Ramos (cell line): ENCODE results near the gene IFNAR2.
"Not testable (repeated sequence)": the region's sequence is repeated elsewhere in the genome, so short reads cannot be mapped to it uniquely, and the experiment has no call there.

Experiments used
- in situ Hi-C: fragments of 300-500 bp; cut with MboI; formaldehyde crosslinking; loops from one replicate; pipeline ENCODE4 v1.14.3; 2022; ENCODE audit warnings: low sequenced_read_pairs; ENCODE audit not compliant: unreplicated experiment

IFNAR2 gene

DNA sequence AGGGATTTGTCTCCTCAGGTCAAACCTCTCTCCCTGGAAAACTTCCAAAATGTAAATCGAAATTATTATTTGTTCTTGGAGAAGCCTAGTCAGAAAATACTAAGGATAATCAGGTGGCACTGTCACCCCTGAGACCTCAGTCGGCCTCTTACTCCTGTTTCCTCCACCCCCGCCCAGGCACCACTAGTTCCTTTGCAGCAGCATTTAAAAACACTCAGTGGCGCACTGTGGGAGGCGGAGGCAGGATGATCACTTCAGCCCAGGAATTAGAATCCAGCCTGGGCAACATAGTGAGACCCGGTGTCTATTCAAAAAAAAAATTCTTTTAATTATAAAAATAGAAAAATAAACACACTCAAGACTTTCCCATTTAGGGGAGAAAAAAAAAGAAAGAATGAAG lies 18.0 kb upstream of the IFNAR2 start:
- in situ Hi-C loops = no loop called here

DNA sequence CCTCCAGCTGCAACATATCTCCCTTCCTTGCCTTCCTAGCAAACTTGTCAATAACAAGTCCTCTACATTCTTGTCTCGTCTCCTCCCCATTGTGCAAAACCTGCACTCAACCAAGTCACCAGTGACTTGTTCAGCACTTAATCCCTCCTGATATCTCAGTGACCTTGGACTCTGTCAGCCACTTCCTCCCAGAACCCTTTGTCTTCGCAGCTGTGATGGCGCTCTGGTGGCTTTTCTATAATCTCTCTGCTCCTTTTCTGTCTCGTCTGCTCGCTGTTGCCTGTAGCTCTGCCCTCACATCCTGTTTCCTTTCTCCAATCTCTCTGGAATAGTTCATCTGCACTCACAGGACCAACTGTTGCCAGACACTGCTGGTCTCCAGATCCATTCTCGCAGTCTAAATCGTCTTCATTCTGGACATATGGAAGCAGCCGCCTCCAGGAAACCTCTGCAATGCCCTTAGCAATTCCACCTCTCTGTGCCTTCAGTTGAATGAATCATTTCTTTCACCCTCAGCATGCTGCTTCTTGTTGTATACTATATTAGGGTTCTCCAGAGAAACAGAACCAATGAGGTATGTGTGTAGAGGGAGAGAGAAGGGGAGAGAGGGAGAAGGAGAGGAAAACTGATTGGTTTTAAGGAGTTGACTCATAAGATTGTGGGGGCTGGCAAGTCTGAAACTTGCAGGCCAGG lies 17.4 kb upstream of the IFNAR2 start:
- in situ Hi-C loops = no loop called here

DNA sequence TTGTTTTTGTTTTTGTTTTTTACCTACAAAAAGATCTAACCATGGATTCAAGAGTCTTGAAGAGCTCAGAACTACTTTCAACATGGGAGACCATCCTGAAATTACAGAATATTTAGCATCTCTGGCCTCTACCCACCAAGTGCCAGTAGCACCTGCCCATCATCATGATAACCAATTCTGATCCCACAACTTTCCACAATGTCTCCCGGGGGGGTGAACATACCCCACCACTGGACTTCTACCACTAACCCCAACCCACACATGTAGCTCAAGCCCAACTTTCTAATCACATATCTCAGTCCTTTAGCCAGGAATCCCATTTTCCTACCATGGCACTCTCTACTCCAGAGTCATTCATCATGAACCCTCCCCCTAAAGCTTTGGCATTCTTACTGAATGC lies 15.7 kb upstream of the IFNAR2 start:
- in situ Hi-C loops = no loop called here

DNA sequence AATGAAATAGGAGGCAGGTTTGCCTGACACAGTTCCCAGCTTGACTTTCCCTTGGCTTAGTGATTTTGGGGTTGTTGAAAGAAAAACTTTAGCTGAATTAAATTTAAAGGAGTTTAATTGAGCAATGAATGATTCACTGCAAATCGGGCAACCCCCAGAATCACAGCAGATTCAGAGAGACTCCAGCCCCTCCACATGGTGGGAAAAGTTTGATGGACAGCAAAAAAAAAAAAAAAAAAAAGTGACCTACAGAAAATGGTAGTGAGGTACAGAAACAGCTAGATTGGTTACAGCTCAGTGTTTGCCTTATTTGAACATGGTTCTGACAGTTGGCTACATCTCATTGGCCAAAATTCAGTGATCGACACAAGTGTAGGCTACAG lies 12.6 kb upstream of the IFNAR2 start:
- in situ Hi-C loops = no loop called here

DNA sequence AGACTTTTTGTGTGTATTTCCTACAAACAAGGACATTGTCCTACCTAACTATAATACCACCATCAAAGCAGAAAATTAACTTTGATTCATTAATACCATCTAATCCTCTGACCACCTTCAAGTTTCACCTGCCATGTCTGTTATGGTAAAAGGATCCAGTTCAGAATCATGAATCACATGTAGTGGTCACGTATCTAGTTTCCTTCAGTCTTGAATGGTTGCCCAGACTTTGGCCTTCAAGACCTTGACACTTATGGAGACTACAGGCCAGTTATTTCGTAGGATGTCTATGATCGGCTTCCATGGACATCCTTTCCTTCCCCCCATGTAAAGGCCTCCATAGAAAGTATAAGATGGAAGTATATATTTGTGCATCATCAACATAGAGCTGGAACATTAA lies 10.4 kb upstream of the IFNAR2 start:
- in situ Hi-C loops = no loop called here

DNA sequence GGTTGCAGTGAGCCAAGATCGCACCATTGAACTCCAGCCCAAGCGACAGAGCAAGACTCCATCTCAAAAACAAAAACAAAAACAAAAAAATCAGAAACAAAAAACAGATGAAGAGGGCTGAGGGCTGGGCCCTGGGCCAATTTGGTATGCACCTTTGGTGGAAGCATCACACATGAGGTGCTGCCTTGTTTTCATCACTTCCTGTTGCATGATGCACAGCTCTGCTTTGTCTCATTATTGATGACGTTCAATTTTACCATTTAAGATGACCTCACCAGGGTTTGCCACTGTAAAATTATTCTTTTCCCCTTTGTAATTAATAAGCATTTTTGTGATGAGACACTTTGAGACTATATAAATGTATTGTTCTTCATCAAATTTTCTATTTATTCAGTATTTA lies 9.8 kb upstream of the IFNAR2 start:
- in situ Hi-C loops = no loop called here

DNA sequence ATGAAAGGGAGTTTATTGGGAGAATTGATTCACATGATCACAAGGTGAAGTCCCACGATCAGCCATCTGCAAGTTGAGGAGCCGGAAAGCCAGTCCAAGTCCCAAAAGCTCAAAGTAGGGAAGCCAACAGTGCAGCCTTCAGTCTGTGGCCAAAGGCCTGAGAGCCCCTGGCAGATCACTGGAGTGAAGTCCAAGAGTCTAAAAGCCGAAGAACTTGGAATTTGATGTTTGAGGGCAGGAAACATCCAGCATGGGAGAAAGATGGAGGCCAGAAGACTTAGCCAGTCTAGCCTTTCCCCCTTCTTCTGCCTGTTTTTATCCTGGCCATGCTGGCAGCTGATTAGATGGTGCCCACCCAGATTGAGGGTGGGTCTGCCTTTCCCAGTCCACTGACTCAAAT lies 4.4 kb upstream of the IFNAR2 start:
- in situ Hi-C loops = not testable (repeated sequence)

DNA sequence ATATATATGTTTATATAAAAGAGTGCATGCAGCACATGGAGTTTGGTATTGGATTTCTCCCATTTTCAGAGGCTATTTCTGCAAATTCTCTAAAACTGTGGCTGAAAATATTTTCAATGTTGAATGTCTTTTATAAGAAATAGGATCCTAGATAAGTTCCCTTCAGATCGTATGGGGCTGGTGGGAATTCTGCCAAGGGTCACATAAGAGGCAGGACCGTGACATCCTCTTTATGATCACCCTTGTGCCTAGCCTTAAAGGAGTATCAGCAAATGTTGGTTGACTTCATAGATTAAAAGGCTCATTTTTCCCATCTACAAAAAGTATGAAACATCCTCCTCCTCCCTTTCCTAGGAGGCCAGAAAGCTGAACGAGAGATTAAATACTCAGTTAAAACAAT lies 1.3 kb upstream of the IFNAR2 start:
- in situ Hi-C loops = no loop called here

DNA sequence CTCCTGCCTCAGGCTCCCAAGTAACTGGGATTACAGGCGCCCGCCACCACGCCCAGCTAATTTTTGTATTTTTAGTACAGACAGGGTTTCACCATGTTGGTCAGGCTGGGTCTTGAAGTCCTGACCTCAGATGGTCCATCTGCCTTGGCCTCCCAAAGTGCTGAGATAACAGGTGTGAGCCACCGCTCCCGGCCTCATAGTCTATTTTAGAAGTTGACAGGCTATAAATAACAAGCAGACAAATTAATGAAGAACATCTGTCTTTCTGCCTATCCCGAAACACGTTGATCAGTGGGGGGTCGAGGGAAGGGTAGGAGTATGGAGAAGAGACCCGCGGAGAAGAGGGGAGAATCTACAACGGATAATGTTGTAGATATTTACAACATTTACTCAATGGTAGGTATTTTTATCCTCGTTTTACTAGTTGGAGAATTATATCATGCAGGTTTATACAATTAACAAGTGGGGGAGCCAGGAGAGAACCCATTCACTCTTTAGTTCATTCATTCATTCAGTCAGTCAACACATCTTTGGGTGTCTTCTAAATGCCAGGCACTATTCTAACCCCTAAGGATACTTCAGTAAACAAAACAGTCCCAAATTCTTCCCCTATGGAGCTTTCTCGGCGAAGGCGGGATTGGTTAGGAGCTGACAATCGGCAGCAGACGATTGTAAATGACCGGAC lies 497 bp upstream of the IFNAR2 start:
- in situ Hi-C loops = no loop called here

DNA sequence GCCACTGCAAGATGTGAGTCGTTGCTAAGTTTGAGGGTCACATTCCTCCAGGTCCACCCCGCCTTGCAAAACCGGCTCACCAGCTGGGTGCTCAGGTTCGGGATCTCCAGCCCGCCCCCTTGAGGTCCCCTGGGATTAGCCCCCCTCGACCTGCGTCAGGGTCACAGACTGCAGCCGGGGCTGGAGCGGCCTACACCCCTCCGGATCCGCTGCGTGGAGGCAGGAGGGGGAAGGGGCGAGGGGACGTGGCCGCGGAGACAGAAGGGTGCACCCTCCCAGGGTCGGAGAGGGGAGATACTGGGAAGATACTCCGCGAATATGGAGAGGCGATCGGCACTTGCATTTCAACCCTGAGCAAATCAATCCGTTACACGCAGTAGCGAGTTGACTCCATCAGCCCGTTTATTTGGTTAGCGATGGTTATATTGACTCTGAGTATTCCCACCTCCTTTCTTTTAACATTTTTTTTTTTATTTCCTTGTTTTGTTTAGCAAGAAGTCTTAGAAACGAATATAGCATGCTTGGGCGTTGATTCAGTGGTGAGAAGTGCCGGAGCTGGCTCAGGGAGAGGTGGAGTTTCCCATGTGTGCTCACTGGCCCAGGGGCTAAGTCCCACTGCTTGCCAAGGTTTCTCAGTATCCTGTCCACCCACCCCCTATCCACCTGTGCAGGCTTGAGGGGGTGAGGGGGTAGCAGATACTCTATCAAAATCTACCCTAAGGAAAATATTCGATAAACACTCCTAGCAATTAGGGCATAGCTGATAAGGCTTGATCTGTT lies 997 bp downstream of the IFNAR2 start:
- in situ Hi-C loops = no loop called here

DNA sequence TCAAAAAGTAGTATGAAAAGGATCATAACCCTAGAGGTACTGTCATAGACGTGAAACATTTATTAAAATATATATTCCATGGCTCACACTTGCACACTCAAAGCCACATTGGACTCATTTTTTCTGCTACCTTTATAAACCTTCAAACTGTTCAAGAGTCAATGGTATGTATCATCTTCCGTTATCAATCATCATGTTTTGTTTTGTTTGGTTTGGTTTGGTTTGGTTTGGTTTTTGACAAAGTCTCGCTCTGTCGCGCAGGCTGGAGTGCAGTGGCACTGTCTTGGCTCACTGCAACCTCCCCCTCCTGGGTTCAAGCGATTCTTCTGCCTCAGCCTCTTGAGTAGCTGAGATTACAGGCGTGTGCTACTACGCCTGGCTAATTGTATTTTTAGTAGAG lies 1.8 kb downstream of the IFNAR2 start:
- in situ Hi-C loops = no loop called here

DNA sequence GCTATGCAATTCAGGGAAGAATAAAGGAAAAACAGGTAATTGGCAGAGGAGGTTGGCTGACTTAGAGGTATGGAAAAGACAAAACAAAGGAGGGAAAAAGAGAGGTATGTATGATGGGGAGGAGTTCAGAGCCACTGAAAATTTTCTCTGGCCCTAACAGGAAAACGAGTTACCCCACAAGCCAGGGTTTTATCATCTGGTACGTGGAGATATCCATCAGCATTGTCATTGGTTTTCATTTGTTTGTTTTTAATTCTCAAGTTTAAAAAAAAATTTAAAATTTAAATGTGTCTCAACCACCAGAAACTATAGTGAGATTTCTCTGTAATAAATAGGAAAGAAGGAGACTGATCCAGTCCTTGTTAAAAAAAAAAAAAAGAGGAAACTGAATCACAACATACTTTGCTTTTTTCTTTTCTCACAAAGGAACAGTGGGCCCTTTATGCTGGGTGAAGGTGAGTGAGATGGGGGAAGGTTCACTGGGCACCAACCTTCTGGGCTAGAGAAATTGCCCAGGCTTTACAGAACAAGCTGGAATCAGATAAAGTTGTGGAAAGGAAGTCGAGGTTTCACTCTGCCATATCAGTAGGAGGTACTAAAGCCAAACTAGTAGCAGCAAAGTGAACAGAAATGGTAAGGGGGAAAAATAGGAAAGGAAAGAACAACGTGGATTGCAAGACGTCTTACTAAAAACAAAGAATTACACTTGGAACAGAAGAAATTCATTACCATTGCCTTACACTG lies 2.7 kb downstream of the IFNAR2 start:
- in situ Hi-C loops = no loop called here

DNA sequence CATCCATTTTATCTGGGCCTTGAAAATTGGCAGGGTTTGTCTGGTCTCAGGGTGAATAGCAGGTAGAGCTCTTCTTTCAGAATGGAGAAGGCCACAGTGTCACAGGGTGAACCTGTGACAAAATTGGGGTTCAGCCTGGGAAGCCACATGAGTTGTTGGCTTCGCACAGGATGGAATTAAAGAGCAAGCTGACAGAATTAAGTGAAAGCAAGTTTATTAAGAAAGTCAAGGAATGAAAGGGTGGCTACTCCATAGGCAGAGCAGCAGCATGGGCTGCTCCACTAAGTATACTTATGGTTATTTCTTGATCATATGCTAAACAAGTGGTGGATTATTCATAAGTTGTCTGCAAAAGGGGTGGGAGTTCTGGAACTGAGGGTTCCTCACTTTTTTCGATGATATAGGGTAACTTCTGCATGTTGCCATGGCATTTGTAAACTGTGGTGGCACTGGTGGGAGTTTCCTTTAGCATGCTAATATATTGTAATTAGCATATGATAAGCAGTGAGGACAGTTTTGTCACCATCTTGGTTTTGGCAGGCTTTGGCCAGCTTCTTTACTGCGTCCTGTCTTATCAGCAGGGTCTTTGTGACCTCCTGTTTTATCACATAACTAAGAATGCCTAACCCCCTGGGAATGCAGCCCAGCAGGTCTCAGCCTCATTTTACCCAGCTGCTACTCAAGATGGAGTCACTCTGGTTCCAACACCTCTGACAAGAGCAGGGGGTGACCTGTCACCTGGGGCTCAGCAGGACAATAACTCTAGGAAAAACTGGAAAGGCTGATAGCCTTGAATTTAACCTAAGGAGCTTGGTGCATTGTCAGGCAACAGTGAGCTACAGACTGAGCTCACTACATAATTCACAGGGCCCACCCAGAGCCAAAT lies 5.1 kb downstream of the IFNAR2 start:
- in situ Hi-C loops = no loop called here

DNA sequence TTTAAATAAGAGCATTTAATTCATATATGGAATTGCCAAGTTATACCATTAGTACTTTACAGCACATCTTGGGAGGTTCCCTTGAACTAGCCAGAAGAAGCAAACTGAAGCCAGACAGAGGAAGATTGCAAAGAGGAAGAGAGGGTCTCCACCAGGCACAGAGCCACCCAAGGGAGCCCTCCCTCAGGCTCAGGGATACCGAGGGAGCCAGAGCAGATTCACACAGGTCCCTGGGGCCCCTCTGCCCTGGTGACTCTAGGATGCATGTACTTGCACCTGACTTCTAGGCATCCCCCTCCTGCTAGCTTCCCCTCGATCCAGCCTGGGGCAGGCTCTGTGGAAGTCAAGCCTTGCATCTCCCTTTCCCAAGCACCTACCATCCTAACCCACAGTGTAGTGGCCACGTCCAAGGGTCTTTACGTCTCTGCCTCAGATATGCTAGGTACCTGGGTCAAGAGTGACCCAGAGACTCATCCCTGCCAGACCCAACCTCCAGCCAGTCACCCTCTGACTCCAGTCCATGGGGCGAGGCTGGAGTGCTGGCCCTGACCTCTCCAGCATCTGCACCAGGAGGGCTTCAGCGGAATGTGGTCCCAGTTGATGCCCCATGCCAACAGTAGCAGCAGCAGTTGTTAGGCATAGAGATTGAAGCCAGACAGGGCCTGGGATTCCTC lies 6.4 kb downstream of the IFNAR2 start:
- in situ Hi-C loops = no loop called here

DNA sequence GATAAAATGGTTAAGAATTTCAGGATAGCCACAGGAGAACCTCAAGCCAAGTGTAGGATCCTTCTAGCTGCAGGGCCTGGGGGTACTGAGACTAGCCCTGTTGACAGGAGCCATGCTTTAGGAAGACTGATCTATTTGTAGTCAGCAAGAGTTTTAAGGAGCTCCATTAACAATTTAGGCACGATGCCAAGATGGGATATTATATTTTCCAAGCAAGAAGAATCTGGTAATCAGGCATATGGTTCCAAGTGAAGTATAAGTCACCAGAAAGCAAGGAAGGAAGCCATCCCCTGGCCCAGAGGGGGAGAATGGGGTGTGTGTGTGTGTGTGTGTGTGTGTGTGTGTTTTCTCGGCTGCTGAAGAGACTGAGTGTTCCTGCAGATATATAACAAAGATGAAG lies 7.0 kb downstream of the IFNAR2 start:
- in situ Hi-C loops = no loop called here

DNA sequence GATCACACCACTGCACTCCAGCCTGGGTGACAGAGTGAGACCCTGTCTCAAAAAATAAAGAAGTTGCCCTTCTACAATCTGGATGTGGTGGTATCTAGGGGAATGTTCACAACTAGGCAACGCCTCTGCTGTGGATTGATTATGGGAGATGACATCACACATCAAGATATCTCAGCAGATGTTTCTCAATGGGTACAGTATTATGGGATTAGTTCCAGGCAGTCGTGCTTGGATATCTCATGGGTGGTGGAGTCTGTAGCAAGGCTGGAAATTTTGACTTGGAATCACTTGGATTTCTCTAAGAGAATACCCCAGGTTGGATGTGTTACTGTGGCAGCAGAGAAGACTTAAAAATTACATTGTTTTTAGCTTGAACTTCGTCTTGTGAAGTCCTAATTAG lies 7.7 kb downstream of the IFNAR2 start:
- in situ Hi-C loops = no loop called here

DNA sequence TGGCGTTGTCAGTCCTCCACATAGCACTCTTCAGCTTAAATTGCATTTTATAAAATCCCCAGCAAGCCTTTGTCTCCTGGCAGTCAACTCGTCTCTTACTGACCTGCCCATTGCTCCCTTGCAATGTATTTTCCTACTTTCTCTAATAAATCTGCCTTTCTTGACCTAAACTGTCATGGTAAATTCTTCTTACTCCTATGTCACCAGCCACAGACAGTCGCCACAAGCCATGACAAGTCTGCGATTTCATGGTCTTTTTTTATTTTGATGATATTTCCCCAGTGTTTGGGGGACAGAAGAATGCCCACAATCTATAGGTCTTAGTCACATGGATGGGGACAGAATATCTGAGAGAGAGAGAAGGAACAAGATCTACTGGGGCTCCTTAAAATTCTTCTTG lies 8.4 kb downstream of the IFNAR2 start:
- in situ Hi-C loops = no loop called here

DNA sequence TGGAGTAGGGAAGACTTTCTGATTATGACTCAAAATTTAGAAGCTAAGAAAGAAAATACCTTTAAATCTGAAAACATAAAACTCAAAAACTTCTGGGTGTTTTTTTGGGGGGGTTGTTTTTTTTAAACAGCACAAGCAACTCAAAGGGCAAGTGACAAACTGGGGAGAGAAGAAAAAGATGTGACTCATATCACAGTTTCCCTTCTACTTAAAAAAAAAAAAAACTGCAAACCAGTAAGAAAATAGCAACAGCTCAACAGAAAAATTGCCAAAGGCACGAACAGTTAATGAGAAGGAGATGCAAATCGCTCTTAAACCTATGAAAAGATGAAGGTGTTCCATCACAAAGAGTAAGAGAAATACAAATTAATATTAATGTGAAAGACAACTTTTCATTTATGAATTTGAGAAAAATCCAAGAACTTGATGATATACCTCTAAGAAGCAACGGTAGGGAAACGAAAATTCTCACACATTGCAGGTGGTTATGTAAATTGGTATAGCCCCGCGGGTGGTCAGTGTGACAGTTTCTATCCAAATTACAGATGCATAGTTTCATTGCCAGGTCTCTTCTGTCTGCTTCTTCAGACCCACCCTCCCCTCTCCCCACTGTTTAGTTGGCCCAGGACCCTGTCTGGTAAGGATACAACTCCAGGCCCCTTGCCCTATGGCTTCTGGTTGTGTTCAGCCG lies 9.0 kb downstream of the IFNAR2 start:
- in situ Hi-C loops = no loop called here
